HepG2 (cell line): ENCODE results near the gene FAM114A1. TPM values are rescaled to one million over a fixed set of nuclear protein-coding genes. Genes with fewer than 3 reads are reported as not detected.

Experiments used
- ATAC-seq: fragments of 200-7000 bp; cut with Tn5 transposase; 3 replicates; pipeline ENCODE4 v1.9.1; 2020; ENCODE audit warnings: mild to moderate bottlenecking, moderate library complexity
- BruUV-seq: library from RNA; stranded (reverse); fragments of 400-500 nt; replicated peaks from 2 replicates; lab custom pipeline; 2021; lab: Mats Ljungman, UMichigan
- CTCF ChIA-PET: fragments of 300-600 bp; formaldehyde crosslinking; extraction: SDS; loops from one replicate; lab custom pipeline; 2021; ENCODE audit warnings: low total read pairs, inconsistent platforms, low intra/inter-chr PET ratio; lab: Yijun Ruan, JAX
- POLR2A ChIA-PET: fragments of 350-600 bp; sonication (Branson Sonifier 250); formaldehyde crosslinking; loops from one replicate; lab custom pipeline; 2020; ENCODE audit warnings: antibody characterized with exemption, inconsistent platforms; lab: Yijun Ruan, JAX
- DNase-seq: peaks from one replicate; pipeline ENCODE4 v3.0.0-alpha.2; 2015; ENCODE audit warnings: low spot score
- FAIRE-seq: peaks from 3 replicates; lab custom pipeline; 2011; peaks lifted over from hg19 to GRCh38; lab: Jason Lieb, UNC
- H2AFZ ChIP-seq: one replicate; pipeline ENCODE4 v1.6.1; 2011; ENCODE audit warnings: low read length, inconsistent platforms
- H3K27ac ChIP-seq: fragments of 300-600 bp; 3 replicates; pipeline ENCODE4 v1.8.0; 2011; ENCODE audit warnings: mixed run types, mild to moderate bottlenecking, mixed read lengths, low read length, inconsistent platforms; ENCODE audit not compliant: insufficient read depth; ENCODE audit errors: extremely low read length
- H3K27me3 ChIP-seq, 2 experiments: fragments of 200-600 bp in 1 of 2; 2 replicates in 1 of 2; 3 replicates in 1 of 2; pipeline versions ENCODE4 v1.6.0 to v1.8.0; 2011; ENCODE audit warnings: low read length in 2 of 2, mild to moderate bottlenecking in 2 of 2, moderate library complexity in 2 of 2, inconsistent platforms in 1 of 2; ENCODE audit not compliant: insufficient read depth in 2 of 2, control insufficient read depth in 1 of 2
- H3K36me3 ChIP-seq, 2 experiments: fragments of 200-600 bp in 1 of 2; replicated peaks in 1 of 2; 2 replicates in 1 of 2; 3 replicates in 1 of 2; pipeline versions ENCODE4 v1.5.1 to v1.8.0; 2011; ENCODE audit warnings: low read length in 2 of 2, inconsistent platforms in 1 of 2; ENCODE audit not compliant: insufficient read depth in 2 of 2, control insufficient read depth in 1 of 2
- H3K4me1 ChIP-seq: 2 replicates; pipeline ENCODE4 v1.5.1; 2012; ENCODE audit warnings: low read length, inconsistent platforms; ENCODE audit not compliant: insufficient read depth
- H3K4me2 ChIP-seq: 2 replicates; pipeline ENCODE4 v1.6.0; 2011; ENCODE audit warnings: low read depth, low read length, inconsistent platforms
- H3K4me3 ChIP-seq, 3 experiments: fragments of 200-600 bp in 1 of 3; sonication (generic), shearing (Covaris generic) in 1 of 3; replicated peaks in 1 of 3; 2 replicates each; pipeline ENCODE4 v1.5.1; 2011 to 2016; ENCODE audit warnings: low read length in 3 of 3, inconsistent platforms in 2 of 3, low read depth in 2 of 3, mild to moderate bottlenecking in 2 of 3, control low read depth in 1 of 3, mixed read lengths in 1 of 3; ENCODE audit not compliant: insufficient read depth in 1 of 3
- H3K79me2 ChIP-seq: one replicate; pipeline ENCODE4 v1.6.1; 2011; ENCODE audit warnings: low read length, inconsistent platforms; ENCODE audit not compliant: insufficient read depth
- H3K9ac ChIP-seq: 2 replicates; pipeline ENCODE4 v1.6.0; 2011; ENCODE audit warnings: mild to moderate bottlenecking, low read depth, low read length, inconsistent platforms; ENCODE audit not compliant: insufficient read depth
- H3K9me3 ChIP-seq: 2 replicates; pipeline ENCODE4 v1.5.1; 2012; ENCODE audit warnings: mild to moderate bottlenecking, low read length
- H4K20me1 ChIP-seq: 2 replicates; pipeline ENCODE4 v1.6.0; 2011; ENCODE audit warnings: inconsistent platforms, mild to moderate bottlenecking, low read length, moderate library complexity; ENCODE audit not compliant: insufficient read depth
- JUNB ChIP-seq: sonication (generic); formaldehyde crosslinking; IDR thresholded peaks from 2 replicates; pipeline ENCODE4 v1.8.0; 2022; ENCODE audit warnings: missing genetic modification reagents, mild to moderate bottlenecking, borderline replicate concordance
- MAFF ChIP-seq: IDR thresholded peaks from 2 replicates; pipeline ENCODE4 v1.6.1; 2011; ENCODE audit warnings: low read depth, low read length, improper control_type of control experiment
- MBD4 ChIP-seq: IDR thresholded peaks from 2 replicates; pipeline ENCODE4 v1.6.1; 2012; ENCODE audit warnings: low read length, inconsistent platforms, borderline replicate concordance
- MXD4 ChIP-seq: IDR thresholded peaks from 2 replicates; pipeline ENCODE4 v1.6.1; 2016; ENCODE audit warnings: mild to moderate bottlenecking, missing biosample characterization, missing genetic modification reagents
- NKX3-1 ChIP-seq: sonication (generic); formaldehyde crosslinking; IDR thresholded peaks from 2 replicates; pipeline ENCODE4 v1.5.0; 2020; ENCODE audit warnings: missing genetic modification reagents
- TEAD2 ChIP-seq: sonication (generic); formaldehyde crosslinking; IDR thresholded peaks from 2 replicates; pipeline ENCODE4 v1.9.0; 2021; ENCODE audit warnings: missing genetic modification reagents
- ZNF260 ChIP-seq: sonication (generic); formaldehyde crosslinking; IDR thresholded peaks from 2 replicates; pipeline ENCODE4 v1.4.0; 2020; ENCODE audit warnings: missing genetic modification reagents, low read depth, mild to moderate bottlenecking, borderline replicate concordance
- ZNF747 ChIP-seq: sonication (generic); formaldehyde crosslinking; IDR thresholded peaks from 2 replicates; pipeline ENCODE4 v1.8.1; 2023; ENCODE audit warnings: missing genetic modification reagents, mild to moderate bottlenecking, borderline replicate concordance
- WGBS: methylation state at CpG from one replicate; pipeline ENCODE4 v1.1.6; 2017; ENCODE audit warnings: low lambda C conversion rate; 5-methylcytosine and 5-hydroxymethylcytosine counted together
- in situ Hi-C: cut with HindIII; loops from 2 replicates; pipeline ENCODE4 v1.10.0; 2017; ENCODE audit warnings: low pct_unique_long_range_greater_than_20kb; ENCODE audit not compliant: extremely low pct_ligation_motif_present
- intact Hi-C: fragments of 100-400 bp; cut with micrococcal nuclease; formaldehyde crosslinking; loops from one replicate; pipeline ENCODE4 v1.10.0; 2022; ENCODE audit not compliant: unreplicated experiment
- polyA plus RNA-seq, 8 experiments: library from polyadenylated mRNA; depleted of rRNA in 3 of 8; stranded (reverse) in 7 of 8; unstranded in 1 of 8; fragments of >200 nt; fragmentation: Illumina TruSeq in 4 of 8; extraction: Trizol in 4 of 8; gene quantifications; 2 replicates each; pipeline versions ENCODE4 v1.2.1 to v1.2.3, GENCODE V29; 2011 to 2016; ENCODE audit warnings: low read depth in 4 of 8, missing spikeins in 1 of 8, mixed read lengths in 1 of 8; ENCODE audit not compliant: insufficient read depth in 1 of 8
- total RNA-seq, 5 experiments: library from RNA; depleted of rRNA; stranded (reverse); fragments of >200 nt; fragmentation: Illumina TruSeq; extraction: Trizol; gene quantifications; 2 replicates each; pipeline ENCODE4 v1.2.3, GENCODE V29; 2016; ENCODE audit warnings: low read depth in 1 of 5
- TF ChIP-seq, protein P1 (sequence below): sonication (generic); formaldehyde crosslinking; IDR thresholded peaks from 2 replicates; pipeline ENCODE4 v1.5.0; 2020; ENCODE audit warnings: mild to moderate bottlenecking, missing genetic modification reagents
- TF ChIP-seq, protein P2 (sequence below): sonication (generic); formaldehyde crosslinking; IDR thresholded peaks from 2 replicates; pipeline ENCODE4 v1.5.0; 2020; ENCODE audit warnings: missing genetic modification reagents
- TF ChIP-seq, protein P3 (sequence below): sonication (generic); formaldehyde crosslinking; IDR thresholded peaks from 2 replicates; pipeline ENCODE4 v1.4.0; 2020; ENCODE audit warnings: mild to moderate bottlenecking, missing genetic modification reagents
- TF ChIP-seq, protein P4 (sequence below): sonication (generic); formaldehyde crosslinking; IDR thresholded peaks from 2 replicates; pipeline ENCODE4 v1.4.0; 2020; ENCODE audit warnings: missing genetic modification reagents

The FAM114A1 gene
- total and polyA plus RNA-seq, 2 of the 13 experiments (the other 11 are each of a cell fraction or from before 2014, with no cell fraction given), result 61.0 to 76.9 TPM

DNA sequence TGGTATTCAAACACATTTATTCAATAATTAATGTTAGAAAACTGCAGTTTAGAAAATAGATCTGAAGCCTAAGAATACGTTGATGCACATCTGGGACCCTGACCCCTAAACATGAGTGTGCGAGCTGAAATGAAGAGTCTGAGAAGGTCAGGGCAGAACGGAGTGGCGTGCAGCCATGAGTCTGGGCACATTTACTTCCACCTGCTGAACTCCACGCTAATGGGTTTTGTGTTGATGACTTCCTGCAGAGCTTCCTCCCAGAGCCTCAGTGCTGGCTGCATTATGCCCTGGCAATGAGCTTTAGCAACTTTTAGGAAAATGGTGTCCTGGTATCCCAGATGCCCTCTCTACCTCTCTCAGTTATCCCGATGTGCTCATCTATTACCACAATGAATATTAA, 53.1 kb downstream of the FAM114A1 start:
- Histone ChIP-seq H2AFZ (no peak overlapping the region), H3K4me3 (no peak overlapping the region), H3K27me3 (no peaks in the 10 kb centered on the region), H3K79me2 (no peaks in the 10 kb centered on the region), H3K9me3 (no peaks in the 10 kb centered on the region), H4K20me1 (no peaks in the 10 kb centered on the region), H3K9ac (no peak overlapping the region), H3K4me1 (no peaks in the 10 kb centered on the region), H3K4me2 (no peak overlapping the region), H3K36me3 (peaks cover 18 to 63% of the 10 kb centered on the region in 2 experiments), H3K27ac (no peak overlapping the region)
- POLR2A ChIA-PET, result no interaction called here
- intact Hi-C loops (no loop called here), in situ Hi-C loops (no loop called here)
- CTCF ChIA-PET, result no interaction called here
- ATAC-seq, result no peak
- no peak for FAIRE-seq
- no TSS peak for BruUV-seq
- no peak for DNase-seq
- TF ChIP-seq ZNF747 (no peak), MAFF (no peak), ZNF260 (CRISPR knock-in tag) (no peak), NKX3-1 (CRISPR knock-in tag) (no peak), TEAD2 (CRISPR knock-in tag) (no peak), MBD4 (no peak), JUNB (CRISPR knock-in tag) (no peak), MXD4 (CRISPR knock-in tag) (no peak)
- TF ChIP-seq, protein P1, sequence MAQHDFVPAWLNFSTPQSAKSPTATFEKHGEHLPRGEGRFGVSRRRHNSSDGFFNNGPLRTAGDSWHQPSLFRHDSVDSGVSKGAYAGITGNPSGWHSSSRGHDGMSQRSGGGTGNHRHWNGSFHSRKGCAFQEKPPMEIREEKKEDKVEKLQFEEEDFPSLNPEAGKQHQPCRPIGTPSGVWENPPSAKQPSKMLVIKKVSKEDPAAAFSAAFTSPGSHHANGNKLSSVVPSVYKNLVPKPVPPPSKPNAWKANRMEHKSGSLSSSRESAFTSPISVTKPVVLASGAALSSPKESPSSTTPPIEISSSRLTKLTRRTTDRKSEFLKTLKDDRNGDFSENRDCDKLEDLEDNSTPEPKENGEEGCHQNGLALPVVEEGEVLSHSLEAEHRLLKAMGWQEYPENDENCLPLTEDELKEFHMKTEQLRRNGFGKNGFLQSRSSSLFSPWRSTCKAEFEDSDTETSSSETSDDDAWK (CRISPR knock-in tag), result no peak
- TF ChIP-seq, protein P2, sequence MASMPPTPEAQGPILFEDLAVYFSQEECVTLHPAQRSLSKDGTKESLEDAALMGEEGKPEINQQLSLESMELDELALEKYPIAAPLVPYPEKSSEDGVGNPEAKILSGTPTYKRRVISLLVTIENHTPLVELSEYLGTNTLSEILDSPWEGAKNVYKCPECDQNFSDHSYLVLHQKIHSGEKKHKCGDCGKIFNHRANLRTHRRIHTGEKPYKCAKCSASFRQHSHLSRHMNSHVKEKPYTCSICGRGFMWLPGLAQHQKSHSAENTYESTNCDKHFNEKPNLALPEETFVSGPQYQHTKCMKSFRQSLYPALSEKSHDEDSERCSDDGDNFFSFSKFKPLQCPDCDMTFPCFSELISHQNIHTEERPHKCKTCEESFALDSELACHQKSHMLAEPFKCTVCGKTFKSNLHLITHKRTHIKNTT (CRISPR knock-in tag), result no peak
- TF ChIP-seq, protein P3, sequence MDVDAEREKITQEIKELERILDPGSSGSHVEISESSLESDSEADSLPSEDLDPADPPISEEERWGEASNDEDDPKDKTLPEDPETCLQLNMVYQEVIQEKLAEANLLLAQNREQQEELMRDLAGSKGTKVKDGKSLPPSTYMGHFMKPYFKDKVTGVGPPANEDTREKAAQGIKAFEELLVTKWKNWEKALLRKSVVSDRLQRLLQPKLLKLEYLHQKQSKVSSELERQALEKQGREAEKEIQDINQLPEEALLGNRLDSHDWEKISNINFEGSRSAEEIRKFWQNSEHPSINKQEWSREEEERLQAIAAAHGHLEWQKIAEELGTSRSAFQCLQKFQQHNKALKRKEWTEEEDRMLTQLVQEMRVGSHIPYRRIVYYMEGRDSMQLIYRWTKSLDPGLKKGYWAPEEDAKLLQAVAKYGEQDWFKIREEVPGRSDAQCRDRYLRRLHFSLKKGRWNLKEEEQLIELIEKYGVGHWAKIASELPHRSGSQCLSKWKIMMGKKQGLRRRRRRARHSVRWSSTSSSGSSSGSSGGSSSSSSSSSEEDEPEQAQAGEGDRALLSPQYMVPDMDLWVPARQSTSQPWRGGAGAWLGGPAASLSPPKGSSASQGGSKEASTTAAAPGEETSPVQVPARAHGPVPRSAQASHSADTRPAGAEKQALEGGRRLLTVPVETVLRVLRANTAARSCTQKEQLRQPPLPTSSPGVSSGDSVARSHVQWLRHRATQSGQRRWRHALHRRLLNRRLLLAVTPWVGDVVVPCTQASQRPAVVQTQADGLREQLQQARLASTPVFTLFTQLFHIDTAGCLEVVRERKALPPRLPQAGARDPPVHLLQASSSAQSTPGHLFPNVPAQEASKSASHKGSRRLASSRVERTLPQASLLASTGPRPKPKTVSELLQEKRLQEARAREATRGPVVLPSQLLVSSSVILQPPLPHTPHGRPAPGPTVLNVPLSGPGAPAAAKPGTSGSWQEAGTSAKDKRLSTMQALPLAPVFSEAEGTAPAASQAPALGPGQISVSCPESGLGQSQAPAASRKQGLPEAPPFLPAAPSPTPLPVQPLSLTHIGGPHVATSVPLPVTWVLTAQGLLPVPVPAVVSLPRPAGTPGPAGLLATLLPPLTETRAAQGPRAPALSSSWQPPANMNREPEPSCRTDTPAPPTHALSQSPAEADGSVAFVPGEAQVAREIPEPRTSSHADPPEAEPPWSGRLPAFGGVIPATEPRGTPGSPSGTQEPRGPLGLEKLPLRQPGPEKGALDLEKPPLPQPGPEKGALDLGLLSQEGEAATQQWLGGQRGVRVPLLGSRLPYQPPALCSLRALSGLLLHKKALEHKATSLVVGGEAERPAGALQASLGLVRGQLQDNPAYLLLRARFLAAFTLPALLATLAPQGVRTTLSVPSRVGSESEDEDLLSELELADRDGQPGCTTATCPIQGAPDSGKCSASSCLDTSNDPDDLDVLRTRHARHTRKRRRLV, result no peak
- TF ChIP-seq, protein P4, sequence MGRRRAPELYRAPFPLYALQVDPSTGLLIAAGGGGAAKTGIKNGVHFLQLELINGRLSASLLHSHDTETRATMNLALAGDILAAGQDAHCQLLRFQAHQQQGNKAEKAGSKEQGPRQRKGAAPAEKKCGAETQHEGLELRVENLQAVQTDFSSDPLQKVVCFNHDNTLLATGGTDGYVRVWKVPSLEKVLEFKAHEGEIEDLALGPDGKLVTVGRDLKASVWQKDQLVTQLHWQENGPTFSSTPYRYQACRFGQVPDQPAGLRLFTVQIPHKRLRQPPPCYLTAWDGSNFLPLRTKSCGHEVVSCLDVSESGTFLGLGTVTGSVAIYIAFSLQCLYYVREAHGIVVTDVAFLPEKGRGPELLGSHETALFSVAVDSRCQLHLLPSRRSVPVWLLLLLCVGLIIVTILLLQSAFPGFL (CRISPR knock-in tag), result no peak
- 98% methylated on average over 6 of the region's 6 CpGs for WGBS
